Right lobe of liver (tissue), 6 donors: ENCODE results near the gene PLXNB1. TPM values are rescaled to one million over a fixed set of nuclear protein-coding genes. Genes with fewer than 3 reads are reported as not detected.

Source experiments
- ATAC-seq, 4 donors: fragments of 200-7000 bp; cut with Tn5 transposase; one replicate each; pipeline ENCODE4 v1.9.1; 2020; ENCODE audit warnings: mild to moderate bottlenecking in 4 of 4, moderate library complexity in 4 of 4
- DNase-seq, 3 donors: peaks; one replicate each; pipeline ENCODE4 v3.0.0-alpha.2; 2020
- H3K27ac ChIP-seq, 3 donors: fragments of 200-600 bp; one replicate each; pipeline ENCODE4 v1.8.0; 2022
- H3K27me3 ChIP-seq, 2 donors: fragments of 200-600 bp; one replicate each; pipeline ENCODE4 v1.8.0; 2022
- H3K36me3 ChIP-seq, 4 donors: fragments of 200-600 bp; sonication (generic) in 1 of 4; one replicate each; pipeline versions ENCODE4 v1.5.1 to v1.8.0; 2017 to 2022; ENCODE audit warnings: control low read depth in 1 of 4
- H3K4me1 ChIP-seq, 4 donors: fragments of 200-600 bp; sonication (generic) in 1 of 4; one replicate each; pipeline versions ENCODE4 v1.5.1 to v1.8.0; 2017 to 2022; ENCODE audit warnings: control low read depth in 1 of 4
- H3K4me3 ChIP-seq, 3 donors: fragments of 200-600 bp; one replicate each; pipeline ENCODE4 v1.8.0; 2022
- H3K9me3 ChIP-seq, 4 donors: fragments of 200-600 bp; sonication (generic) in 1 of 4; one replicate each; pipeline versions ENCODE4 v1.5.1 to v1.8.0; 2017 to 2022; ENCODE audit warnings: control low read depth in 1 of 4
- POLR2A ChIP-seq: fragments of 450-650 bp; IDR thresholded peaks from one replicate; pipeline ENCODE4 v1.6.1; 2017; ENCODE audit warnings: antibody characterized with exemption, mild to moderate bottlenecking
- WGBS: methylation state at CpG from one replicate; pipeline ENCODE4 v1.1.6; 2018; ENCODE audit warnings: low coverage, low lambda C conversion rate; ENCODE audit not compliant: insufficient coverage; ENCODE audit errors: missing lambda C conversion rate; 5-methylcytosine and 5-hydroxymethylcytosine counted together
- intact Hi-C, 2 donors: fragments of 100-400 bp; cut with DNase I; formaldehyde crosslinking; loops; one replicate each; pipeline versions ENCODE4 v1.11.2 to v1.14.1; 2022
- total RNA-seq, 6 experiments: library from RNA; depleted of rRNA in 2 of 6; stranded (reverse); fragments of >200 nt in 2 of 6; fragmentation: NEBNext Ultra II Directional in 3 of 6; extraction: Animal tissue kit (Norgen Biotek cat#: 25700) in 3 of 6; gene quantifications; one replicate each; pipeline versions ENCODE4 v1.1.0 to v1.2.4, GENCODE V29; 2016 to 2023
- TF ChIP-seq, protein P1 (sequence below), 4 donors: fragments of 200-600 bp in 3 of 4; fragments of 450-650 bp in 1 of 4; IDR thresholded peaks; one replicate each; pipeline versions ENCODE4 v1.5.1 to v1.8.0; 2016 to 2022; ENCODE audit warnings: antibody characterized with exemption in 4 of 4, mild to moderate bottlenecking in 2 of 4
- donor health status: DM: no; HTN: yes; CAD: no.
- donor health status: DM: no; HTN: no; CAD: no.
- donor health status: DM: no; HTN: no; CAD: no.
- donor health status: DM: no; HTN: yes; CAD: no.
- donor health status: DM: no; HTN: yes; CAD: no.

The PLXNB1 gene
- total RNA-seq, 6 experiments from 2014 or later: 65.9 to 132 (median 86.5) TPM

GRCh38 chr3:48417529-48418108 is 12.3 kb downstream of the PLXNB1 start:
- H3K27me3 ChIP-seq: no peaks in the 10 kb centered on the region
- intact Hi-C loops: no loop called here
- H3K9me3 ChIP-seq: no peaks in the 10 kb centered on the region
- WGBS: 76% methylated on average over 2 of the region's 14 CpGs
- H3K4me3 ChIP-seq: no peak overlapping the region
- no peak overlapping the region for H3K27ac ChIP-seq
- peaks cover 0 to 6% (median 0%) of the 10 kb centered on the region in 4 donors for H3K4me1 ChIP-seq
- no peak for DNase-seq
- peaks cover 0 to 69% (median 34%) of the 10 kb centered on the region in 4 donors for H3K36me3 ChIP-seq
- ATAC-seq: no peak
- TF ChIP-seq, protein P1, sequence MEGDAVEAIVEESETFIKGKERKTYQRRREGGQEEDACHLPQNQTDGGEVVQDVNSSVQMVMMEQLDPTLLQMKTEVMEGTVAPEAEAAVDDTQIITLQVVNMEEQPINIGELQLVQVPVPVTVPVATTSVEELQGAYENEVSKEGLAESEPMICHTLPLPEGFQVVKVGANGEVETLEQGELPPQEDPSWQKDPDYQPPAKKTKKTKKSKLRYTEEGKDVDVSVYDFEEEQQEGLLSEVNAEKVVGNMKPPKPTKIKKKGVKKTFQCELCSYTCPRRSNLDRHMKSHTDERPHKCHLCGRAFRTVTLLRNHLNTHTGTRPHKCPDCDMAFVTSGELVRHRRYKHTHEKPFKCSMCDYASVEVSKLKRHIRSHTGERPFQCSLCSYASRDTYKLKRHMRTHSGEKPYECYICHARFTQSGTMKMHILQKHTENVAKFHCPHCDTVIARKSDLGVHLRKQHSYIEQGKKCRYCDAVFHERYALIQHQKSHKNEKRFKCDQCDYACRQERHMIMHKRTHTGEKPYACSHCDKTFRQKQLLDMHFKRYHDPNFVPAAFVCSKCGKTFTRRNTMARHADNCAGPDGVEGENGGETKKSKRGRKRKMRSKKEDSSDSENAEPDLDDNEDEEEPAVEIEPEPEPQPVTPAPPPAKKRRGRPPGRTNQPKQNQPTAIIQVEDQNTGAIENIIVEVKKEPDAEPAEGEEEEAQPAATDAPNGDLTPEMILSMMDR (IDR thresholded peaks at IDR 0.05): no peak
- no peak for TF ChIP-seq POLR2A

- H3K36me3 ChIP-seq: peaks cover 0 to 80% (median 42%) of the 10 kb centered on the region in 4 donors
Measured at GRCh38 chr3:48416546-48416945, 13.3 kb downstream of the PLXNB1 start.

DNA sequence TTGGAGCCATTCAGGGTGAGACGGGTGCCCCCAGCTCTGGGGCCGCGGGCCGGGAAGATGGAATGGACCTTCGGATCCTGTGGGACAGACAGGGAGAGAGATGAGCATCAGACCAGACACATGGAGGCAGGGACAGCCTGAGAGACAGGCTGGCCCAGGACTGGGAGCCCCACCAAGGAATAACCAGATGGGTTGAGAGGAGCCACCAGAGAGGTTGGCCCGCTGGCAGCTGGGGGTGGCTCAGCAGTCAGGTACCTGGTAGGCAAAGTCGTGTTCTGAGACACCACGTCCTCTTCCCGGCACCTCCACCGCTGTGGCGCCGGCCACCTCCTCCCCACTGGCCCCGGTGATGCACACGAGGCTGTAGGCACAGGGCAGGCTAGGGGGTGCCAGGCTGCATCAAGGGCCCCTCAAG is 13.8 kb downstream of the PLXNB1 start:
- no peaks in the 10 kb centered on the region for H3K4me1 ChIP-seq
- no peak overlapping the region for H3K4me3 ChIP-seq
- DNase-seq (no peak), ATAC-seq (no peak)
- TF ChIP-seq POLR2A: no peak
- TF ChIP-seq, protein P1 (IDR thresholded peaks at IDR 0.05): no peak
- no peaks in the 10 kb centered on the region for H3K9me3 ChIP-seq
- peaks cover 0 to 84% (median 44%) of the 10 kb centered on the region in 4 donors for H3K36me3 ChIP-seq
- intact Hi-C loops: no loop called here
- no peak overlapping the region for H3K27ac ChIP-seq
- H3K27me3 ChIP-seq: no peaks in the 10 kb centered on the region
- 100% methylated on average over 1 of the region's 14 CpGs for WGBS

More at GRCh38 chr3:48416546-48416945, 13.3 kb downstream of the PLXNB1 start:
- no peaks in the 10 kb centered on the region for H3K9me3 ChIP-seq
- H3K4me3 ChIP-seq: no peak overlapping the region
- H3K4me1 ChIP-seq: no peaks in the 10 kb centered on the region
- TF ChIP-seq, protein P1 (IDR thresholded peaks at IDR 0.05): no peak
- TF ChIP-seq POLR2A: no peak
- 97% methylated on average over 4 of the region's 4 CpGs for WGBS
- H3K27me3 ChIP-seq: no peaks in the 10 kb centered on the region
- ATAC-seq (no peak), DNase-seq (no peak)
- intact Hi-C loops: no loop called here
- no peak overlapping the region for H3K27ac ChIP-seq

- intact Hi-C loops: no loop called here
- Histone ChIP-seq H3K4me3 (no peak overlapping the region), H3K27me3 (no peaks in the 10 kb centered on the region), H3K36me3 (peaks cover 0 to 91% (median 44%) of the 10 kb centered on the region in 4 donors), H3K27ac (no peak overlapping the region), H3K4me1 (no peaks in the 10 kb centered on the region), H3K9me3 (no peaks in the 10 kb centered on the region)
- peak in 1 of 3 donors; percentile 42 for DNase-seq
- no peak for TF ChIP-seq POLR2A
- TF ChIP-seq, protein P1 (IDR thresholded peaks at IDR 0.05): peak in 1 of 4 donors; percentile 3
- ATAC-seq: no peak
- WGBS: 85% methylated on average over 9 of the region's 24 CpGs
Measured at GRCh38 chr3:48415251-48415953, 14.5 kb downstream of the PLXNB1 start.
